HG03558 (cell line): ENCODE measurements around the gene TBC1D22A.
"Not testable (repeated sequence)": the region's sequence is repeated elsewhere in the genome, so short reads cannot be mapped to it uniquely, and the experiment has no call there.

Source experiments
- ATAC-seq: cut with Tn5 transposase; IDR thresholded peaks from one replicate; pipeline ENCODE4 v1.9.1; 2021; ENCODE audit warnings: moderate number of reproducible peaks; ENCODE audit not compliant: unreplicated experiment; ENCODE audit errors: extremely low read depth

Gene TBC1D22A

DNA sequence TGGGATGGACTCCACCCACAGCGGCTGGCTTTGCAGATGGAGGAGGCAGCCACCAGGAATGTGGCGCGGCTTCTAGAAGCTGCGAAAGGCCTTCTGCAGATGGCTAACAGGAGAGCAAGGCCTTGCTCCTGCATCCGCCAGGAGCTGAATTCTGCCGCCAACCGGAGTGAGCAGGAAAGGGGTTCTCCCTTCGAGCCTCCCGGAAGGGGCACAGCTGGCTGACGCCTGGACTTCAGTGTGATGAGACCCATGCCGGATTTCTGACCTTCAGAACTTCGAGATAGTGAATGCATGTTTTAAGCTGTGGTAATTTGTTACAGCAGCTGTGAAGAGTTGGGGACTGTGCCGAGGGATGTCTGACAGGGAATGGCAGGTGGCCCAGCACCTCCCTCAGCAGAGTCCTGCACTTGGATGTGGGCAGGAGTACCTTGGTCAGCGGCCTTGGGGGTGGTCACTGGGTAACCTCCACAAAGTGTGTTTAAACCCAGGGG, 7.7 kb downstream of the TBC1D22A start:
- no peak for ATAC-seq

DNA sequence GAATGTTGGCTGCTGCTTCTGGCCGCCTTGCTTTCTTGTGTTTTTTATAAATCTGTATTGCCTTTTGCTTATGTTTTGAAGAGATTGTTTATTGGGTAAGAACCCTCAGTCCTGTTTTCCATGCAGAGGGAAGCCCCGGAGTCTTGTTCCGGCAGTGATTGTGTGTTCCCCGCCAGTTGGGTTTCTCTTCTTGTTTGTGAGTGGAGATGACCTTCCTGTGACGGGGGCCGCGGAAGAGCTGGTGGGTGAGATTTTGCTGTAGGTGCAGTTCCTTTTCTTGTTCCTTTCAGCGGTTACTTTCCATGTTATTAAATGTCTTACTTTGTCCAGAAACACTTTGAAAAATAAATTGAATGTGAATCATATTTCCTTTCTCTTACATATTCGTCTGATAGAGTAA, 8.3 kb downstream of the TBC1D22A start:
- no peak for ATAC-seq

DNA sequence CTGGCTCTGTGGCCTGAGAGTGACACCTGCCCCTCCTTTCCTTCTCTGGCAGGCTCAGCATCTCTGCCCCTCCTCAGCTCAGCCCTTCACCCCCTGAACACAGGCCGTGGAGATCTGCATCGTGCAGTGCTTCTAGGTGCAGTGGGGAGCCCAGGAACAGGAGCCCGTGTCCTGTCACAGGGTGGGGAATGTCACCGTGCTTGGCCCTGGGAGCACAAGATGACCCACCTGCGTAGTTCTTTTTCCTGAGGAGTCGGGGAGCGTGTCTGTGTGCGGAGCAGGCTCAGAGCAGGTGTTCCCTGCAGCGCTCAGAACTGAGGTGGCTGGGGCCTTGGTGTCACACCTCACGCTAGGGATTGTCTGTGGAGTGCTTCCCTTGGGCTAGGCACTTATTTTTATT, 10.6 kb downstream of the TBC1D22A start:
- ATAC-seq: no peak

DNA sequence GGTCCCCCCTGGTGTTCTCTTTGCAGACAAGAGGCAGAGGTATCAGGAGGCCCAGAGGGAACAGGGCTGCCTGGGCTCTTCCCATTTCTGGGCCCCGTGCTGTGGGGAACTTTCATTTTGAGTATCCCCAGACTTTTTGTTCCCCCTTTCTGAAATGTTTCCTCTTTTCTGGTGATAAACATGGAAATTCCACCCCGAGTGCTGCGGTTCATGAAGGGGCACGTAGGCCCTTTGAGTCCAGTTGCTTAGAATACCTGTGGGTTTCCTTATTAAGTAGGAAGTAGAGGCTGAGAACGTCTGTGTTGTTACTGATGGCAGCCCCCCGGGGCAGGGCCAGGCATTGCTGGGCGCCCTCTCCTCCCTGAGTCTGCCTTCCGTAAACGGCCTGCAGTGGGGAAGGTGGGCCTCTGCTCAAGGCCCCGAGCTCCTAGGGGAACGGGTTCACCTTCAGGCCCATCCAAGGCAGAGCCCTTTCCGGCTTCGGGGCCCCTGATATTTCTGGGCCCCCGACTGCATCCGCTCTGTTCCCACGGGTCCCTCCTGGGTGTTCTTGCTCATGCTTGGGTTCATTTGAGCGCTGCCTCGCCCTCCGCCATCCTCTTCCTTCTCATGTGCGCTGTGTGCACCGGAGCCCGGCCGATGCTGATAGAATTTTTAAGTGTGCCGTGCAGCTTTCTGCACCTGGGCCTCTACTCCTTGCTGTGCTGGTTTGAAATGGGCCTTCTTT, 12.0 kb downstream of the TBC1D22A start:
- ATAC-seq: no peak

DNA sequence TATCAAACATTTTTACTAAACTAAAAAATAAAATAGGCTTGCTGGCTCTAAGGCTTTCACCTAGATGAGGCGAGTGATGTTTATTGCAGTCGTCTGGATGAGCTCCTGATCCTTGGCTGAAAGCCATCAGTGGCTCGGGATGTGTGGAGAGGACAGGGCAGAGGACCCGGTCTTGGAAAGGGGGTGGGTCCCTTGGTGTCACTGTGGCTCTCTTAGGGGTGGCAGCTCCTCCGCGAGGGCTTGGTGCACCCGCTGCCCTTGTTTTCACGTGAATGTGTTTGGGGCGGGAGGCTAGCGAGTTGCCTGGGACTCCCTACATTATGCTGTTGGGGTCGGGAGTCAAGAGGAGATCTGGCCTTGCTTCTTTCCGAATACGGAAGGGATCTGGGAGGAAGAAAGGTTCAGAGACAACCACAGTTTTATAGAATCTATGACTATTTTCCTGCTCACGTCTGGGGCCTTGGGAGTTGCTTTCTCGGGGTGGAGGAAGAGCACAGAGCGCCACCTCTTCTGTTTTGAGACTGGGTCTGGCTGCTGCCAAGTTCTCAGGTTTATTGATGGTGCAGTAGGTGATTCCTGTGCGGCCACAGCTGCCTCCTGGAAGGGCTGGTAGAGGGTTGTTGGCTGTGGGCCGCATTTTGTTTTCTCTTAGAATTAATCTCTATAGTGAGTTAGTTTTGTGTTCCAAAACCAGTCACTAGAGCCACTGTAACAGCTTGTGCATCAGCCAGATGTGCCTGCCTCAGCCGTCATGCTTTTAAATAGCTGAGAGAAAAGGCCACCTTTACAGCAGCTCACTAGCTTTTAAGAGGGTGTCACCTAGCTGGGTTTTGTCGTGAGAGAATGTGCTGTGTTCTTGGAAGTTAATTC, 12.8 kb downstream of the TBC1D22A start:
- no peak for ATAC-seq

DNA sequence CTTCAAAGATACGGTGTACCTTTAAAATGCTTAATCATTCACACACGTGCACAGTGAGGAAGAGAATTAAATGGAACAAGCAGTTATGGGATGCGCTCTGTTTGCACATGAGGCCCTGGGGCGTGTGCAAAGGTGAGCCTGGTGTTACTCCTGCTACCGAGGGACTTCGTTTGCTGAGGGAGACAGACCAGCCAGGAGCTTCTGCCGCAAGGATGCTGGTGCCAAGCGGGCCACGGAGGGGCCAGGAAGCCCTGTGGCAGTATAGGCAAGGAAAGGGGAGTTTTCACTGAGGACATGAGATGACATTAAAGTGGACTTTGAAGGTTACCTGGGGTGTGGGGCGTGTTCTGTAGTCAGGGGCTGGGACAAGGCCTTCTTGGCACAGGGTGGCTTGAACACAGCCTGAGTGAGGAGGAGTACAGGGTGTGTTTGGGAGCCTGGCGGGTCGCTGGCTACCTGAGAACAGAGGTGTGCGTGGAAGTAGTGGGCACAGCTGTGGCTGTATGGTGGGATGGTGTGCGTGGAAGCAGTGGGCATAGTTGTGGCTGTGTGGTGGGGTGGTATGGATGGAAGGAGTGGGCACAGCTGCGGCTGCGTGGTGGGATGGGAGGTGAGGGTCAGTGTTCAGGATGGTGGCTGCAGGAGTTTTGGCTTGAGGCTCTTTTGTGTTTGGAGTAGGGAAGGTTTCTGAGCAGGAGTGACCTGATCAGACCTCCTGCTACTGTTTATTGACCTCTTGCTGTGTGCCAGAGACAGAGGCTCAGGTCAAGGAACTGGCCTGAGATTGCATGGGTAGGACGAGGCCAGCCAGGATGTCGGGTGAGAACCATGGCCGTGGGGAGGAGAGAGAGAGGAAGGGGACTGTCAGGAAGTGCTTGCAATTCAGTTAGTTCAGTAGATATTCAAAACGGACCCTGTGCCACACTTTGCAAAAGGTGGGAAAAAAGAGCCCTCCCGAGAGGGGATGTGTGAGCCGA, 13.7 kb downstream of the TBC1D22A start:
- ATAC-seq: no peak

DNA sequence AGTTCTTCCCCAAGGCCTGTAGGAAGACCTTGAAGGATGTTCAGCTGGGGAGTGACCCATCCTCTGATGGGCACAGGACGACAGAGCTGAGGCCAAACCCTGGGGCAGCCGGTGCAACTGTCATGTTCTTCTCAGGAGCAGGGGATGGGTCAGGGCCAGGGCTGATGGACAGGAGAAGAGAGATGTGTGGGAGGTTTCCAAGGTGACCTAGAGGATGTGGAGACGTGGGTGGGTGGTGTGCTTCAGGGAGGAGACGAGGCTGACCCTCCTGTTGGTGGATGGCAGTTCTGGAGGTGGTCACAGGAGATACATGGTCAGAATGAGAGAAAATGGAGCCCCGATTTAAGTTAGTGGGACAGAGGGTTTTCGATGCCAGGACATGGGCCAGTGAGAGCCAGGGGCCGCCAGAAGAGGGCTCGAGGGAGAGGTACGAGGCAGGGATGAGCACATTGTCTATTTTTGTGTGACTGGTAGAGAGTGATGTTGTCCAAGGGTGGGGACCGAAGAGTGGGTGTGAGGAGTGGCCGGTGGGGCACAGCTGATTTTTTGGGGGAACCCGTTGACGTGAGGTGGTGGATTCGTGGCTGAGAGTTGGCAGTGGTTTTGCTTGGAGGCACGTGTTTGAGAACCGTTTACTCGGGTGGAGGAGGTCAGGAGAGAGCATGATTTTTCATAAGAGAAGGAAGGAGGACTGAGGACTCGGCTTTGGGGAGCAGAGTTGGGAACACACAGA, 14.6 kb downstream of the TBC1D22A start:
- ATAC-seq: no peak

DNA sequence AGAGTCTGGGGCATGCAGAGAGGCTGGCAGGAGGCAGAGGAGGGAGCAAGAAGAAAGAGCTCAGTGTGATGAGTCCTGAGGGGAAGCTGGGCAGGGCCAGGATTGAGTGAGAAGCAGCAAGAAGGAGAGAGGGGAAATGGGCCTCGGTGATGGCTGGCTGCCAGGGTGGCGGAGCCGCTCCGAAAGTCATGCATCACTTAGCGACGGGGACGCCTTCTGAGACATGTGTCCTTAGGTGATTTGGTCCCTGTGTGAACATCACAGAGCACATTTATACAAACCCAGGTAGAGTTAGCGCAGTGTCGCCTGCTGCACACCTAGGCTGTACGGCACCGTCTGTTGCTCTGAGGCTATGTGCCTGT, 15.1 kb downstream of the TBC1D22A start:
- ATAC-seq: no peak

DNA sequence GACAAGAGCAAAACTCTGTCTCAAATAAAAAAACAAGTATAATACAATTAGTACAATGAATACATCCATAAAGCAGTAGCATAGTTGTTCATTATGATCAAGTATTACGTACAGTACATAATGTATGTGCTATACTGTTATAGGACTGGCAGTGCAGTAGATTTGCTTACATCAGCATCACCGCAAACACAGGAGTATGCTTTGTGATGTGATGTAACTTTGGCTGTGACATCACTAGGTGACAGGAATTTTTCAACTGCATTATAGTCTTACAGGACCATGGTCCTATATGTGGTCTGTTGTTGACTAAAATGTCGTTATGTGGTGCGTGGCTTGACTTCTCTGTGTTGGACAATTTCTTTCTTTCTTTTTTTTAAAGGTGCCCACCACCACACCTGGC, 16.6 kb downstream of the TBC1D22A start:
- no peak for ATAC-seq

DNA sequence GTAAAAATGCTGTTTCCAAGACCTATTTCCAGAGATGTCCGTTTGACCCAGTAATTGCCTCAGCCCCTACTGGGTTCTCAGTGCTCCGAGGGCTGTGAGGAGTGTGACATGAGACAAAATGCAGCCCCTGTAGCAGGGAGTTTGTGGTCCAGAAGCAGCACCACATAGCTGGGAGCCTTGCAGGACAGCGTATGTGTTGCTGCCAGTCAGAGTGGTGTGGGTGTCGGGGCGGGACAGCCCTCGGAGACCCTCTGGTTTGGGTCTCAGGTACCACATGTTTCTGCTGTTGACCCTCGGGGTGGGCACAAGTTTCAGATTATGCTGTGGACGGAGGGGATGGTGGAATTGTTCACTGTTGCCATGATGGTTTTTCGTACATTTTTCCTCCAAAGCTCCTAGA, 17.2 kb downstream of the TBC1D22A start:
- ATAC-seq: no peak

DNA sequence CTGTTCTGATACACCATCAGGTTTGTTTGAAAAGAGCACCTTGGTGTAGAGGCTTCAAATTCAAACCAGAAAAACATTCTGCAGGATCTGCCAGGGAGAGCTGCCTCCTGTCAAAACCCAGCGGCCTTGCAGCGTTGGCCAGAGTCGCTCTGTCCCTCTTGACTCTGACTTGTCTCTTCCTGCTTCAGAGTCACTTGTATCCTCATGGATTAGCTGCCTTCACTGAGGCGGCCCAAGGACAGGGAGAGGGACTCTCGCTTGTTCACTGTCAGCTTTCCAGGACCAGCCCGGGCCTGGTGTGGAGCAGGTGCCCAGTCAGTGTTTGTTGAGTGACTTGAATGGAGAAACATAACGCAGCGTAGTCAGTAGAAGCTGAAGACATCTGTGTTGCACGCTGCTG, 18.0 kb downstream of the TBC1D22A start:
- no peak for ATAC-seq

DNA sequence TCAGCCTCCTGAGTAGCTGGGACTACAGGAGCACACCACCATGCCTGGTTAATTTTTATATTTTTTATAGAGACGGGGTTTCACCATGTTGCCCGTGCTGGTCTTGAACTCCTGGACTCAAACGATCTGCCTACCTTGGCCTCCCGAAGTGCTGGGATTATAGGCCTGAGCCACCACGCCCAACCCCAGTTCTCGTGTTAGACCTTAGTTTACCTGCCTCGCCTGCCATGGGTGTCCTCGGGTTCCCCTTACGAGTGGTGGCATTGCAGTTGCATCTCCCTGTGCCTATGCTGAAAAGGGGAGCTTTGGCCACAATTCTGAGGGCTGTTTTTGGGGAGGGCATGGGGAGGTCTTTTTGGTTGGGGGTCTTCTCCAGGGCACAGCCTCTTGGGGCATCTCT, 18.8 kb downstream of the TBC1D22A start:
- ATAC-seq: no peak

DNA sequence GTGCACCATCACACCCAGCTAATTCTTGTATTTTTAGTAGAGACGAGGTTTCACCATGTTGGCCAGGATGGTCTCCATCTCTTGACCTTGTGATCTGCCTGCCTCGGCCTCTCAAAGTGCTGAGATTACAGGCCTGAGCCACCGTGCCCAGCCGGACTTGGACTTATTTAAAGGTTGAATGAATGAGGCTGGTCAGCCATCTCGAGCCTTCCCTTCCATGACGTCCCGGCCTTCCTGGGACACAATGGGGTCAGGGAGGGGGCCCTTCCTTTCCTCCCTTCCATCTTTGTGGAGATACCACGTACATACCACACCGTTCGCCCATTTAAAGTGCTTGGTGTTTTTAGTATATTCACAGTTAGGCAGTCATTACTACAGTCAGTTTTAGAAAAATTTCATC, 19.8 kb downstream of the TBC1D22A start:
- not testable (repeated sequence) for ATAC-seq

DNA sequence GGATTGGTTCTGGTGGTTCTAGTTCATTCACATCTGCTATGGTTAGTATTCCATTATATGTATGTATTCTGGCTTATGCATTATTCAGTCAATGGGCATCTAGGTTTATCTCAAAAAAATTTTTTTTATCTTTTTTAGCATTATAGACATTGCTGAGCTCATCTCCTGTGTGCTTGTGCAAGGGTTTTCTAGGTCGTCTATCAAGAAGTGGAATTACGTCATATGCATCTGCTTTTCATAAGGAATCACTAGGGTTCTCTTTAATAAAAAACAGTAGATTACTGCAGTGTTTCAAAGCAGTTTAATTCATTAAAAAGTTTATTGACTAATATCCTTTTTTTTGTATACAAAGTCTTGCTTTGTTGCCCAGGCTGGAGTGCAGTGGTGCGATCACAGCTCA, 21.3 kb downstream of the TBC1D22A start:
- ATAC-seq: no peak

DNA sequence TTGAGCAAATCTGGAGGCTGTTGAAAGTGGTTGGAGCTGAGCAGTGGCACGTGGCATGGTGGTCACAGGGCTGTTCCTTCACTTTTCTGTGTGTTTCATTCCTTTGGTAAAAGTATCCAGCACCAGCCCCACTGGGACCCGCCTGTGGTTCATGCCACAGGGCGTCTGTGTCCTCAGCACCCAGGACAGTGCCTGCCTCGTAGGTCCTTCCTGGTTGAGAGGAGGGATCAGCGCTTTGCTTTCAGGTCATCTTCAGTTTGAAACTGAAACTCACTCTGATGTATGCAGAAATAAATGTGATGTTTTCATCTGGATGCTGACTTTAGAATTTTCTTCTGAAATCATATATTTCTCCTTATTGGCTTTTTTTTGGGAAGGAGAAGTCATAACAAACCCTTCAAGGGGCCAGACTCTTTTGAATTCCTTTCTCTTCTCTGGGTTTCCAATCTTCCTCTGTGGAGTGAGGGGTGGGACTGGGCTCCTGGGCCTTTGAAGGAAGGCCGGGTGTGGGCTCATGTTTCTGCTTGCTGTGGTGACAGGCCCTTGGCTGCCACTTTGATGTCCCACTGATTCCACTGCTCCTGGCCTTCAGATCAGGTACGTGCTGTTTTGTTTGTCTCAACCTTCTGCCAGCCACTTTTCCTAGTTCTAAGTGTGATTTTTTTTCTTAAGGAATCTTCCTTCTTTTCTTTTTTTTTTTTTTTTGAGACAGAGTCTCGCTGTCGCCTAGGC, 26.2 kb downstream of the TBC1D22A start:
- no peak for ATAC-seq

DNA sequence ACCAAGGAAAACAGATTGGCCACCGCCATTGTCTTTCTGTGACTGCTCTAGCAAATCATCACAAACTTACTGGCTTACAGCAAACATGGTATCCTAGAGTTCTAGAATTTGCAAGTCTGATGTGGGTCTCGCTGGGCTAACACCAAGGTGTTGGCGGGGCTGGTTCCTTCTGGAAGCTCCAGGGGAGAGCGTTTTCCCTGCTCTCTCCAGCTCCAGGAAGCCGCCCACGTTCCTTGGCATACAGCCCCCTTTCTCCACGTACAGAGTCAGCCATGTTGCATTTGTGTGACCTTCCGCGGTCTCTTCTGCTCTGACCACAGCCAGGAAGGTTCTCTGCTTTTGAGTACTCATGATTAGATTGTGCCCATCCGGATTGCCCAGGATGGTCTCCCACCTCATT, 27.5 kb downstream of the TBC1D22A start:
- no peak for ATAC-seq

DNA sequence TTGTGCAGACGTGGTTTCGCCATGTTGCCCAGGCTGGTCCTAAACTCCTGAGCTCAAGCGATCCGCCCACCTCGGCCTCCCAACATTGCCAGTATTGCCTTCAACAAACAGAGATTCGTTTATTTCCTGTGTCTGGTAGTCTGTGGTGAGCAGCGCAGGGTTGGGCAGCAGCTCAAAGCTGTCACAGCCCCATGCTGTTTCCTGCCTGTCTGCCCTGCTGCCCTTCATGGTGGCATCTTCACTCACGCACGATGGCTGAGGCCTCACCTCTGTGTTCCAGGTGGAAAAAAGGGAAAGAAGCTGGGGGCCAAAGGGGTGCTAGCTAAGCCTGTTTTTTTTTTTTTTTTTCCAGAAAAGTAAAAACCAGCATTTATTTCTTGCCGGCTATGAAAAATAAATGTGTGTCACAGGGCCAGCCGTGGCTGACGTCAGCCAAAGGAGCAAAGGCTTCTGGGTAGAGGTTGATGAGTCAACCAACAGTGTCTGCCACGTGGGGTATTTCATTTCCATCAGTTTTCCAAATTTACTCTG, 28.8 kb downstream of the TBC1D22A start:
- no peak for ATAC-seq

DNA sequence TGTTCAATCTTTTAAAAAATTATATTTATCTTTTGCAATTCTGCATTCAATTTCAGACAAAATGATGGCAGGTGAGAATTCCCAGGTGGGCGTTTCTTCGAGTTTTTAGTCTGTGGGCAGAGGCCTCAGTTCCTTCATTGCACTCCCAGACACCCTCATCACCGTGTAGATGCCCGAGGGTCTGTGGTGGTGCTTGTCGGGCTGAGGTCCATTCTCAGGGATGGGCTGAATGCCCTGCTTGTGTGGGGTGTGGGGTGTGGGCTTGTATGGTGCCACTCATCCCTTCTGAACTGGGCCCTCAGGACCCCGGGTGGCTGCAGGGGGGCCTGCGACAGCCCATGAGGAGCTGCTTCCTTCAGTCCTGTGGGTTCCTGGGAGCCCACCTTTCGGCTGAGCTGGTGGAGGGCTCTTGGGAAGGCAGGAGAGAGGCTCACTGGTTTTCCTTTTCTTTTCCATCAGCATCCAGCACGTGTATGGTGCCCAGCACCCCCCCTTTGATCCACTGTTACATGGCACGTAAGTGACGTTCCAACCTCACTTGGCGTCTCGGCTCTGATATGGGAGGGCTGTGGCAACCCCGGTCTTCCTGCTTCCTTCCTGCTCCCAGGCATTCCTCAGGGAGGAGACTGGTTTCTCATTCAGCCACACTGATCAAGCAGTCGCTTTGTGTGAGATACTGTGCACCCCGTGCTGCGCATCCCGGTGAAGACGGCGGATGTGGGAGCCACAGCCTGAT, 29.8 kb downstream of the TBC1D22A start:
- no peak for ATAC-seq
